Measurements from ENCODE around the gene QPCTL.

QPCTL gene

GRCh38 chr19:45645068-45645630 lies 47.3 kb upstream of the QPCTL start:
- Histone ChIP-seq H2AK5ac (ENCODE audit: low read depth, low read length) (peak overlapping the region; percentile 94), H3K27me3 (ENCODE audit: control insufficient read depth in 3 of 3, insufficient read depth in 3 of 3, low read depth in 1 of 3, low read length in 3 of 3) (peaks cover 0 to 19% (median 8%) of the 10 kb centered on the region in 3 experiments), H3K14ac (ENCODE audit: low read length) (no peak overlapping the region), H3K9me3 (replicated peaks in 1 of 2; ENCODE audit: control insufficient read depth in 2 of 2, insufficient read depth in 1 of 2, low read depth in 1 of 2, low read length in 2 of 2) (no peaks in the 10 kb centered on the region), H3K9ac (ENCODE audit: low read depth, low read length, poor library complexity) (no peak overlapping the region), H3K4ac (ENCODE audit: low read length) (no peak overlapping the region), H2BK15ac (ENCODE audit: low read length) (peak overlapping the region; percentile 54), H3K4me3 (ENCODE audit: low read length in 2 of 2) (peak overlapping the region; percentile 34 to 69), H3K4me2 (ENCODE audit: insufficient read depth, low read length, poor library complexity, severe bottlenecking) (peak overlapping the region; percentile 57), H3K4me1 (ENCODE audit: control insufficient read depth in 2 of 2, insufficient read depth in 1 of 2, low read depth in 1 of 2, low read length in 2 of 2) (peaks cover 7 to 20% of the 10 kb centered on the region in 2 donors), H2BK12ac (ENCODE audit: low read length) (peak overlapping the region; percentile 59), H3K36me3 (replicated peaks in 1 of 2; ENCODE audit: control insufficient read depth in 2 of 2, insufficient read depth in 2 of 2, low read length in 2 of 2) (no peaks in the 10 kb centered on the region), H4K91ac (ENCODE audit: low read depth, low read length, poor library complexity) (no peak overlapping the region), H4K8ac (ENCODE audit: low read depth, low read length) (no peak overlapping the region), H3K79me1 (ENCODE audit: low read depth, low read length) (no peaks in the 10 kb centered on the region), H2AFZ (ENCODE audit: low read length) (peak overlapping the region; percentile 83), H3K27ac (replicated peaks; ENCODE audit: low read length) (no peak overlapping the region), H3K23ac (ENCODE audit: low read depth, low read length, poor library complexity) (peak overlapping the region; percentile 31), H2BK120ac (ENCODE audit: low read depth, low read length) (no peak overlapping the region), H2BK5ac (ENCODE audit: low read length) (no peak overlapping the region), H3K18ac (ENCODE audit: low read length) (peak overlapping the region; percentile 17)
- no peak for DNase-seq (ENCODE audit: low spot score)
- no CpG with 5 or more reads among the region's 35 CpGs for WGBS, 2 donors (ENCODE audit: extremely low coverage in 2 of 2, insufficient read length in 2 of 2, insufficient replicate concordance in 1 of 2)

DNA sequence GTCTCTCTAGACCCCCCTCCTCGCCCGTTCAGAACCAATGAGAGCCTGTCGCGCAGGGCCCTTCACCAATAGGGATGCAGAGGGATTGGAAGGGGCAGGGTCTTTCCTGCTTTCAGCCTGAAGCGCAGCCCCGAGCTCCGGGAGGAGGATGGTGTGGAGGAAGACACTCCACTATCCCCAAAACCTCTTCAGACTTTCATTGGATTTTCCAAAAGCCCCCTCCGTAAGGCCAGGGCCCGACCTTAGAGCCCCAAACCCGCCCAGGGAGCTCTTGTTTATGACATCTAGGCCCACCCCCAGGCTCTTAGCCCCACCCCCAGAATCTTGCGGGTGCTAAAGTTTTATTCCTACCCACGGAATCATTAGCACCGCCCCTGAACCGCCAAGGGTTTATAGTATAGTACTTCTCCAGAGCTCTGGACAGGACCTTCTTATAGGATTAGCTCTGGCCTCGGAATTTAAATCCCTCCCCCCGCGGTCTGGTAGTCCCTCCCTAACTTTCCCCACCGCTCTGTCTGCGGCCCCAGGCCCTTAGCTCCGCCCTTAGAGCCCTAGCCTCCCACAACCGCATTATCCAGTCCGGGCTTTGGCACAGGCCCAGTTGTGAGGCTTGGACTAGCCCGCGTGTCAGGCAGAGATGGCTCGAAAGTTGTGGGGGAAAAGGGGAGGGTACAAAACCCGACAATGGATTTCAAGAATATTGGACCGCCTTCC lies 46.7 kb upstream of the QPCTL start:
- no peak overlapping the region for H2BK5ac ChIP-seq (ENCODE audit: low read length)
- H3K4ac ChIP-seq (ENCODE audit: low read length): no peak overlapping the region
- no peaks in the 10 kb centered on the region for H3K79me1 ChIP-seq (ENCODE audit: low read depth, low read length)
- H4K91ac ChIP-seq (ENCODE audit: low read depth, low read length, poor library complexity): no peak overlapping the region
- no peak overlapping the region for H2BK15ac ChIP-seq (ENCODE audit: low read length)
- H4K8ac ChIP-seq (ENCODE audit: low read depth, low read length): no peak overlapping the region
- peak overlapping the region; percentile 83 for H2AFZ ChIP-seq (ENCODE audit: low read length)
- H3K23ac ChIP-seq (ENCODE audit: low read depth, low read length, poor library complexity): no peak overlapping the region
- peak overlapping the region; percentile 10 for H2BK12ac ChIP-seq (ENCODE audit: low read length)
- H3K4me1 ChIP-seq (ENCODE audit: control insufficient read depth in 2 of 2, insufficient read depth in 1 of 2, low read depth in 1 of 2, low read length in 2 of 2): peaks cover 7 to 19% of the 10 kb centered on the region in 2 donors
- no peaks in the 10 kb centered on the region for H3K9me3 ChIP-seq (replicated peaks in 1 of 2; ENCODE audit: control insufficient read depth in 2 of 2, insufficient read depth in 1 of 2, low read depth in 1 of 2, low read length in 2 of 2)
- no peak for DNase-seq (ENCODE audit: low spot score)
- H2AK5ac ChIP-seq (ENCODE audit: low read depth, low read length): no peak overlapping the region
- H3K9ac ChIP-seq (ENCODE audit: low read depth, low read length, poor library complexity): no peak overlapping the region
- H3K36me3 ChIP-seq (replicated peaks in 1 of 2; ENCODE audit: control insufficient read depth in 2 of 2, insufficient read depth in 2 of 2, low read length in 2 of 2): no peaks in the 10 kb centered on the region
- H3K27me3 ChIP-seq (ENCODE audit: control insufficient read depth in 3 of 3, insufficient read depth in 3 of 3, low read depth in 1 of 3, low read length in 3 of 3): peaks cover 0 to 19% (median 6%) of the 10 kb centered on the region in 3 experiments
- H3K14ac ChIP-seq (ENCODE audit: low read length): no peak overlapping the region
- H3K4me3 ChIP-seq (ENCODE audit: low read length in 2 of 2): peak overlapping the region; percentile 25 to 34
- H3K18ac ChIP-seq (ENCODE audit: low read length): no peak overlapping the region
- WGBS, 2 donors (ENCODE audit: extremely low coverage in 2 of 2, insufficient read length in 2 of 2, insufficient replicate concordance in 1 of 2): no CpG with 5 or more reads among the region's 27 CpGs
- peak overlapping the region; percentile 57 for H3K4me2 ChIP-seq (ENCODE audit: insufficient read depth, low read length, poor library complexity, severe bottlenecking)
- H3K27ac ChIP-seq (replicated peaks; ENCODE audit: low read length): no peak overlapping the region
- H2BK120ac ChIP-seq (ENCODE audit: low read depth, low read length): no peak overlapping the region

GRCh38 chr19:45646345-45646698 lies 46.1 kb upstream of the QPCTL start:
- Histone ChIP-seq H3K79me1 (ENCODE audit: low read depth, low read length) (no peaks in the 10 kb centered on the region), H2BK5ac (ENCODE audit: low read length) (no peak overlapping the region), H4K8ac (ENCODE audit: low read depth, low read length) (no peak overlapping the region), H3K4me2 (ENCODE audit: insufficient read depth, low read length, poor library complexity, severe bottlenecking) (peak overlapping the region; percentile 57), H2BK15ac (ENCODE audit: low read length) (no peak overlapping the region), H2BK12ac (ENCODE audit: low read length) (no peak overlapping the region), H3K9me3 (replicated peaks in 1 of 2; ENCODE audit: control insufficient read depth in 2 of 2, insufficient read depth in 1 of 2, low read depth in 1 of 2, low read length in 2 of 2) (no peaks in the 10 kb centered on the region), H3K4me3 (ENCODE audit: low read length in 2 of 2) (no peak overlapping the region), H3K4me1 (ENCODE audit: control insufficient read depth in 2 of 2, insufficient read depth in 1 of 2, low read depth in 1 of 2, low read length in 2 of 2) (peaks cover 7 to 15% of the 10 kb centered on the region in 2 donors), H3K9ac (ENCODE audit: low read depth, low read length, poor library complexity) (no peak overlapping the region), H3K18ac (ENCODE audit: low read length) (no peak overlapping the region), H3K14ac (ENCODE audit: low read length) (no peak overlapping the region), H4K91ac (ENCODE audit: low read depth, low read length, poor library complexity) (no peak overlapping the region), H3K27me3 (ENCODE audit: control insufficient read depth in 3 of 3, insufficient read depth in 3 of 3, low read depth in 1 of 3, low read length in 3 of 3) (peaks cover 0 to 19% (median 6%) of the 10 kb centered on the region in 3 experiments), H3K23ac (ENCODE audit: low read depth, low read length, poor library complexity) (no peak overlapping the region), H2AFZ (ENCODE audit: low read length) (peak overlapping the region; percentile 83), H2BK120ac (ENCODE audit: low read depth, low read length) (no peak overlapping the region), H3K27ac (replicated peaks; ENCODE audit: low read length) (no peak overlapping the region), H3K4ac (ENCODE audit: low read length) (no peak overlapping the region), H2AK5ac (ENCODE audit: low read depth, low read length) (no peak overlapping the region), H3K36me3 (replicated peaks in 1 of 2; ENCODE audit: control insufficient read depth in 2 of 2, insufficient read depth in 2 of 2, low read length in 2 of 2) (no peaks in the 10 kb centered on the region)
- WGBS, 2 donors (ENCODE audit: extremely low coverage in 2 of 2, insufficient read length in 2 of 2, insufficient replicate concordance in 1 of 2): no CpG with 5 or more reads among the region's 9 CpGs
- no peak for DNase-seq (ENCODE audit: low spot score)

DNA sequence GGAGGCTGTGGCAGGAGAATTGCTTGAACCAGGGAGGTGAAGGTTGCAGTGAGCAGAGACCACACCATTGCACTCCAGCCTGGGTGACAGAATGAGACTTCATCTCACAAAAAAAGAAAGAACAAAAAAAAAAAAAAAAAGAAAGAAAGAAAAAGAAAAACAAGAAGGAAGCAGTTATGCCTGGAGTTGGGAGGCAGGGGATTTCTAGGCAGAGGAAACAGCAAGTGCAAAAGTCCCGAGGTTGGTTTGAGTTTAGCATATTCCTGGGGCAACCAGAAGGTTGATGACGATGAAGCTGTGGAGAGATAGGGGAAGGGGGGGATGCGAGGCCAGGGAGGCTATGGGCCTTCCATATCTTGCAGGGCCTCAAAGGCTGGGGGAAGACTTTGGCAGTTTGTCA lies 41.7 kb upstream of the QPCTL start:
- H3K36me3 ChIP-seq (replicated peaks in 1 of 2; ENCODE audit: control insufficient read depth in 2 of 2, insufficient read depth in 2 of 2, low read length in 2 of 2): no peaks in the 10 kb centered on the region
- no peak overlapping the region for H2BK12ac ChIP-seq (ENCODE audit: low read length)
- no peak overlapping the region for H3K18ac ChIP-seq (ENCODE audit: low read length)
- H3K9ac ChIP-seq (ENCODE audit: low read depth, low read length, poor library complexity): no peak overlapping the region
- no peaks in the 10 kb centered on the region for H3K79me1 ChIP-seq (ENCODE audit: low read depth, low read length)
- no peak overlapping the region for H4K8ac ChIP-seq (ENCODE audit: low read depth, low read length)
- H3K9me3 ChIP-seq (replicated peaks in 1 of 2; ENCODE audit: control insufficient read depth in 2 of 2, insufficient read depth in 1 of 2, low read depth in 1 of 2, low read length in 2 of 2): peaks cover 0 to 3% of the 10 kb centered on the region in 2 donors
- H3K27me3 ChIP-seq (ENCODE audit: control insufficient read depth in 3 of 3, insufficient read depth in 3 of 3, low read depth in 1 of 3, low read length in 3 of 3): no peaks in the 10 kb centered on the region
- no peak overlapping the region for H3K23ac ChIP-seq (ENCODE audit: low read depth, low read length, poor library complexity)
- no peak overlapping the region for H3K4ac ChIP-seq (ENCODE audit: low read length)
- H3K27ac ChIP-seq (replicated peaks; ENCODE audit: low read length): no peak overlapping the region
- no peak overlapping the region for H3K14ac ChIP-seq (ENCODE audit: low read length)
- no peak overlapping the region for H2AK5ac ChIP-seq (ENCODE audit: low read depth, low read length)
- H3K4me1 ChIP-seq (ENCODE audit: control insufficient read depth in 2 of 2, insufficient read depth in 1 of 2, low read depth in 1 of 2, low read length in 2 of 2): peaks cover 0 to 2% of the 10 kb centered on the region in 2 donors
- H2AFZ ChIP-seq (ENCODE audit: low read length): no peak overlapping the region
- DNase-seq (ENCODE audit: low spot score): no peak
- no peak overlapping the region for H2BK15ac ChIP-seq (ENCODE audit: low read length)
- H3K4me3 ChIP-seq (ENCODE audit: low read length in 2 of 2): no peak overlapping the region
- H2BK5ac ChIP-seq (ENCODE audit: low read length): no peak overlapping the region
- H2BK120ac ChIP-seq (ENCODE audit: low read depth, low read length): no peak overlapping the region
- WGBS, 2 donors (ENCODE audit: extremely low coverage in 2 of 2, insufficient read length in 2 of 2, insufficient replicate concordance in 1 of 2): no CpG with 5 or more reads among the region's 3 CpGs
- no peak overlapping the region for H4K91ac ChIP-seq (ENCODE audit: low read depth, low read length, poor library complexity)
- H3K4me2 ChIP-seq (ENCODE audit: insufficient read depth, low read length, poor library complexity, severe bottlenecking): no peak overlapping the region

Data from neuronal stem cell (in vitro differentiated cells).